Body of pancreas (tissue), 4 donors: ENCODE measurements around the gene CD22.
"Not testable (repeated sequence)": the region's sequence is repeated elsewhere in the genome, so short reads cannot be mapped to it uniquely, and the experiment has no call there.

ENCODE experiments used
- CTCF ChIP-seq, 7 experiments: fragments of 450-650 bp in 4 of 7; fragments of 200-600 bp in 3 of 7; sonication (generic) in 3 of 7; IDR thresholded peaks; one replicate each; pipeline ENCODE4 v1.5.1; 2016 to 2019; ENCODE audit warnings: antibody characterized with exemption in 7 of 7
- POLR2A ChIP-seq, 3 donors: fragments of 450-650 bp; IDR thresholded peaks; one replicate each; pipeline ENCODE4 v1.6.1; 2016; ENCODE audit warnings: antibody characterized with exemption in 3 of 3, mild to moderate bottlenecking in 2 of 3

DNA sequence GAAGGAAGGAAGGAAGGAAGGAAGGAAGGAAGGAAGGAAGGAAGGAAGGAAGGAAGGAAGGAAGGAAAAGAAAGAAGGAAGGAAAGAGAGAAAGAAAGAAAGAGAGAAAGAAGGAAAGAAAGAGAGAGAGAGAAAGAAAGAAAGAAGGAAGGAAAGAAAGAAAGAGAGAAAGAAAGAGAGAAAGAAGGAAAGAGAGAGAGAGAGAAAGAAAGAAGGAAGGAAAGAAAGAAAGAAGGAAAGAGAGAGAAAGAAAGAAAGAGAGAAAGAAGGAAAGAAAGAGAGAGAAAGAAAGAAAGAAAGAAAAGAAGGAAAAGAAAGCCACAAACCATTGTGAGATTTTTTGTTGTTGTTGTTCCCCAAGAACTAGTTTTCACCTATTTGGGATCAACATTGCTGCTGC, 45.0 kb downstream of the CD22 start:
- TF ChIP-seq CTCF, POLR2A (IDR thresholded peaks at IDR 0.05): not testable (repeated sequence)
